A549 (cell line): Measurements from ENCODE around the gene ABHD6. TPM values are rescaled to one million over a fixed set of nuclear protein-coding genes. Genes with fewer than 3 reads are reported as not detected.

Experiments
- ATAC-seq, 2 experiments: fragments of 200-7000 bp in 1 of 2; fragments of >200 bp in 1 of 2; cut with Nextera tagmentation in 1 of 2; cut with Tn5 transposase in 1 of 2; 3 replicates each; pipeline versions ENCODE4 v1.8.0 to v1.9.1; 2018 to 2020; ENCODE audit warnings: mild to moderate bottlenecking in 1 of 2, moderate library complexity in 1 of 2
- CTCF ChIA-PET: fragments of 300-600 bp; sonication (Branson Sonifier 250); formaldehyde crosslinking; extraction: SDS; loops from one replicate; lab custom pipeline; 2021; ENCODE audit warnings: antibody characterized with exemption, inconsistent platforms; lab: Yijun Ruan, JAX
- POLR2A ChIA-PET: fragments of 350-600 bp; formaldehyde crosslinking; extraction: SDS; loops from one replicate; lab custom pipeline; 2021; ENCODE audit warnings: antibody characterized with exemption, inconsistent platforms; lab: Yijun Ruan, JAX
- DNase-seq, 2 experiments: peaks; one replicate each; pipeline versions ENCODE4 v3.0.0 to v3.0.0-alpha.2; 2011 to 2016; ENCODE audit warnings: low read depth in 1 of 2, low spot score in 1 of 2
- FAIRE-seq: peaks from 2 replicates; lab custom pipeline; 2011; peaks lifted over from hg19 to GRCh38; lab: Jason Lieb, UNC
- H3K27ac ChIP-seq, 2 experiments: fragments of >200 bp; sonication (Bioruptor Twin); formaldehyde crosslinking; 3 replicates each; pipeline ENCODE4 v1.5.1; 2016 to 2017
- H3K4me1 ChIP-seq: fragments of >200 bp; sonication (Bioruptor Twin); formaldehyde crosslinking; 3 replicates; pipeline ENCODE4 v1.6.1; 2016
- H3K4me2 ChIP-seq: fragments of >200 bp; sonication (Bioruptor Twin); formaldehyde crosslinking; 3 replicates; pipeline ENCODE4 v1.6.1; 2016
- H3K4me3 ChIP-seq: fragments of >200 bp; sonication (Bioruptor Twin); formaldehyde crosslinking; 3 replicates; pipeline ENCODE4 v1.5.1; 2016
- H3K9me3 ChIP-seq: fragments of >200 bp; sonication (Bioruptor Twin); formaldehyde crosslinking; 3 replicates; pipeline ENCODE4 v1.6.1; 2016
- CEBPB ChIP-seq, 2 experiments: fragments of >200 bp in 1 of 2; sonication (Bioruptor Twin) in 1 of 2; formaldehyde crosslinking in 1 of 2; IDR thresholded peaks; 2 replicates each; pipeline ENCODE4 v1.6.1; 2012 to 2016
- CHD2 ChIP-seq: fragments of 150-350 bp; IDR thresholded peaks from 2 replicates; pipeline ENCODE4 v1.6.1; 2014; ENCODE audit warnings: low read length; ENCODE audit not compliant: partially characterized antibody
- CHD4 ChIP-seq: fragments of 200-600 bp; sonication (generic); IDR thresholded peaks from 2 replicates; pipeline ENCODE4 v1.6.1; 2016; ENCODE audit warnings: antibody characterized with exemption, mild to moderate bottlenecking, borderline replicate concordance
- FOXS1 ChIP-seq: fragments of 250-450 bp; sonication (Bioruptor Pico); IDR thresholded peaks from 2 replicates; pipeline ENCODE4 v1.5.0; 2020; ENCODE audit warnings: mild to moderate bottlenecking, moderate library complexity
- GATA3 ChIP-seq: IDR thresholded peaks from 2 replicates; pipeline ENCODE4 v1.6.1; 2012; ENCODE audit warnings: borderline replicate concordance
- JUN ChIP-seq, 2 experiments: fragments of >200 bp; sonication (Bioruptor Twin); formaldehyde crosslinking; IDR thresholded peaks; 2 replicates in 1 of 2; 3 replicates in 1 of 2; pipeline ENCODE4 v1.6.1; 2016 to 2017
- KDM1A ChIP-seq: fragments of 200-600 bp; sonication (generic); IDR thresholded peaks from 2 replicates; pipeline ENCODE4 v1.6.1; 2016; ENCODE audit warnings: low read depth, mild to moderate bottlenecking
- MAZ ChIP-seq: fragments of 150-350 bp; IDR thresholded peaks from 2 replicates; pipeline ENCODE4 v1.6.1; 2014; ENCODE audit warnings: antibody characterized with exemption, low read depth, low read length, borderline replicate concordance
- MYC ChIP-seq: IDR thresholded peaks from 2 replicates; pipeline ENCODE4 v1.6.1; 2012; ENCODE audit warnings: mild to moderate bottlenecking, inconsistent platforms, low read length, improper control_type of control experiment, borderline replicate concordance
- NPAS2 ChIP-seq: fragments of 250-450 bp; sonication (Bioruptor Pico); IDR thresholded peaks from 2 replicates; pipeline ENCODE4 v1.8.0; 2022; ENCODE audit warnings: mild to moderate bottlenecking, moderate library complexity, borderline replicate concordance
- NR3C1 ChIP-seq: fragments of >200 bp; sonication (Bioruptor Twin); formaldehyde crosslinking; IDR thresholded peaks from 3 replicates; pipeline ENCODE4 v1.6.1; 2017
- PHF8 ChIP-seq: fragments of 200-600 bp; sonication (generic); IDR thresholded peaks from 2 replicates; pipeline ENCODE4 v1.6.1; 2016; ENCODE audit warnings: low read depth, mild to moderate bottlenecking, antibody characterized with exemption, moderate library complexity, borderline replicate concordance
- POLR2A ChIP-seq: IDR thresholded peaks from 2 replicates; pipeline ENCODE4 v1.6.1; 2012; ENCODE audit warnings: mild to moderate bottlenecking, low read length
- RARB ChIP-seq: fragments of 250-450 bp; sonication (Bioruptor Pico); IDR thresholded peaks from 2 replicates; pipeline ENCODE4 v1.8.0; 2021; ENCODE audit warnings: mild to moderate bottlenecking, moderate library complexity
- RCOR1 ChIP-seq: fragments of 150-350 bp; IDR thresholded peaks from 2 replicates; pipeline ENCODE4 v1.6.1; 2014; ENCODE audit warnings: antibody characterized with exemption, low read length, low read depth
- RNF2 ChIP-seq: fragments of 200-600 bp; sonication (generic); IDR thresholded peaks from 2 replicates; pipeline ENCODE4 v1.6.1; 2016; ENCODE audit warnings: low read depth, mild to moderate bottlenecking, antibody characterized with exemption, moderate library complexity, borderline replicate concordance
- SMC3 ChIP-seq: fragments of >200 bp; sonication (Bioruptor Twin); formaldehyde crosslinking; IDR thresholded peaks from 3 replicates; pipeline ENCODE4 v1.6.1; 2018; ENCODE audit warnings: inconsistent platforms
- SREBF2 ChIP-seq: fragments of 450-650 bp; IDR thresholded peaks from 2 replicates; pipeline ENCODE4 v1.6.1; 2014; ENCODE audit warnings: mild to moderate bottlenecking, moderate library complexity
- TFCP2L1 ChIP-seq: fragments of 250-450 bp; sonication (Bioruptor Pico); IDR thresholded peaks from 2 replicates; pipeline ENCODE4 v1.5.0; 2021; ENCODE audit warnings: mild to moderate bottlenecking
- TP53 ChIP-seq: fragments of 250-450 bp; sonication (Bioruptor Pico); IDR thresholded peaks from 2 replicates; pipeline ENCODE4 v1.5.0; 2021; ENCODE audit warnings: mild to moderate bottlenecking, moderate library complexity
- WGBS: methylation state at CpG from one replicate; pipeline ENCODE4 v1.1.6; 2017; ENCODE audit errors: missing lambda C conversion rate; 5-methylcytosine and 5-hydroxymethylcytosine counted together
- polyA plus RNA-seq, 4 experiments: library from polyadenylated mRNA; depleted of rRNA in 3 of 4; stranded (reverse); fragments of >200 nt; fragmentation: RNase III in 1 of 4; extraction: RNeasy Plus Mini Kit Qiagen cat#74134 plus additional on column Dnase treatment in 1 of 4; gene quantifications; 2 replicates in 3 of 4; 3 replicates in 1 of 4; pipeline ENCODE4 v1.2.3, GENCODE V29; 2011 to 2017
- TF ChIP-seq, protein P1 (sequence below): fragments of >200 bp; sonication (Bioruptor Twin); formaldehyde crosslinking; IDR thresholded peaks from 3 replicates; pipeline ENCODE4 v1.5.1; 2016
- TF ChIP-seq, protein P2 (sequence below): IDR thresholded peaks from 2 replicates; pipeline ENCODE4 v1.6.1; 2012; ENCODE audit warnings: low read depth, borderline replicate concordance

Gene ABHD6
- polyA plus RNA-seq, 2 of the 4 experiments (the other 2 are of a cell fraction), result 6.6 to 10.1 TPM

DNA sequence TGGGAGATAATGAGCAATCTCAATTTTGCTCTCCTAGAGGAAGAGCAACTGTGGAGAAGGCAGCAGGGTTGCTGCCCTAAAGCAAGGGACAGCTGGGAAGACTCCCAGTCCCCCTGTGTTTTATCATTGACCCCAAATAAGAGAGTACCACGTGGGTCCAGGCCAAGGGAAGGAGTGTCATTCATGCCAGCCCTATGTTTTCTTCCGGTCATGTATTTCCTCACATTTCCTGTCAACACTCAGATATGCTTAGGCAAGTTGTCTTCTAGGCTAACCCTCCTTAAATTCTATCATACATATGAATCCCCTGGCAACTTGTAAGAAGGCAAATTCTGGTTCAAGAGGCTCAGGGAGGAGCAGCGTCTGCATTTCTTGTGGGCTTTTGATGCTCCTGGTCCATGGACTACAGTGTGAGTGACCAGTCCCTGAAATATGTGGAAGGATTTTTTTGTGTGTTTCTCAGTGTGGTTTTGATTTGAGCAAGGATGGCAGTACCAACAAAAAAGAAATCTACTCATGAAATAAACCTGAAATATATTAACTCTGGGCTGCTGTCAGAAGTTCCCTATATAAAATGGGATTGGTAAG, 36.5 kb downstream of the ABHD6 start:
- no peaks in the 10 kb centered on the region for H3K9me3 ChIP-seq
- no peak for TF ChIP-seq JUN (IDR thresholded peaks at IDR 0.05)
- no peak for TF ChIP-seq NPAS2
- TF ChIP-seq POLR2A, result no peak
- TF ChIP-seq TP53 (CRISPR knock-in tag), result no peak
- H3K4me1 ChIP-seq, result peaks cover 10% of the 10 kb centered on the region
- 65% methylated on average over 3 of the region's 3 CpGs for WGBS
- H3K27ac ChIP-seq, result no peak overlapping the region
- FAIRE-seq, result no peak
- ChIA-PET CTCF (interaction anchor here (1.1 to 1.4 kb wide), 2 partner anchors 10 to 25 kb away, joined by 3 read pairs; no protein-coding TSS in a partner anchor), POLR2A (no interaction called here)
- no peak for DNase-seq
- H3K4me3 ChIP-seq, result no peak overlapping the region
- no peak for ATAC-seq
- H3K4me2 ChIP-seq, result no peak overlapping the region

DNA sequence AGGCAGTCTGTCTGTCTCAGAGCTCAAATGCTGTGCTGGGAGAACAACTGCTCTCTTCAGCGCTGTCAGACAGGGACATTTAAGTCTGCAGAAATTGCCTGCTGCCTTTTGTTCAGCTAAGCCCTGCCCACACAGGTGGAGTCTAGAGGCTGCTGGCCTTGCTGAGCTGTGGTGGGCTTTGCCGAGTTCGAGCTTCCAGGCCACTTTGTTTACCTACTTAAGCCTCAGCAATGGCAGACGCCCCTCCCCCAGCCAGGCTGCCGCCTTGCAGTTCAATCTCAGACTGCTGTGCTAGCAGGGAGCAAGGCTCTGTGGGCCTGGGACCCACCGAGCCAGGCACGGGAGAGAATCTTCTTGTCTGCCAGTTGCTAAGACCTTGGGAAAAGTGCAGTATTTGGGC, 43.5 kb downstream of the ABHD6 start:
- H3K4me1 ChIP-seq, result no peaks in the 10 kb centered on the region
- DNase-seq, result no peak
- H3K4me3 ChIP-seq, result no peak overlapping the region
- WGBS, result 60% methylated on average over 1 of the region's 7 CpGs
- no peak overlapping the region for H3K4me2 ChIP-seq
- ChIA-PET CTCF (interaction anchor here (0.7 to 1.2 kb wide), 4 partner anchors 16 to 104 kb away, joined by 3 to 4 read pairs (median 3); no protein-coding TSS in a partner anchor), POLR2A (no interaction called here)
- no peak for ATAC-seq
- no peak overlapping the region for H3K27ac ChIP-seq
- no peak for FAIRE-seq
- no peaks in the 10 kb centered on the region for H3K9me3 ChIP-seq
- no peak for TF ChIP-seq KDM1A

DNA sequence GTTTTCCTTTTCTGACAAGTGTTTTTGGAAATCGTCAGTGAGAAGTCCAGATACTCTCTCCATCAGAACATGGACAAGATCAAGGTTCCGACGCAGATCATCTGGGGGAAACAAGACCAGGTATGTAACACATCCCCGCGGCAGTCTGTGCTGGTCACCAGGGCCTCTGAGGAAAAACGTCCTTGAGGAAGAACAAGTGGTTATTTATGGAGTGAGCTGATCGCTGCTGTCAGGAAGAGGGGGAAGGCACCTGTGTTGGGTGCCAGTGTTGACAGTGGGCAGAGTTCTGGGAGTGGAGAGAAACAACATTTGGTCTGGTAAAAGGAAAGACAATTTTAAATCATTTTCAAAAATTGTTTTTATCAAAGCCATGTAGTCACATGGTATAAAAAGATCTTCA, 47.7 kb downstream of the ABHD6 start:
- no peaks in the 10 kb centered on the region for H3K4me1 ChIP-seq
- no peak overlapping the region for H3K4me2 ChIP-seq
- no peaks in the 10 kb centered on the region for H3K9me3 ChIP-seq
- no peak for DNase-seq
- H3K27ac ChIP-seq, result no peak overlapping the region
- no peak for ATAC-seq
- WGBS, result 84% methylated on average over 7 of the region's 7 CpGs
- CTCF ChIA-PET, result interaction anchor here (1.2 to 1.5 kb wide), 3 partner anchors 14 to 21 kb away, joined by 3 to 6 read pairs (median 4); partner anchors contain the start of genes HTD2 and RPP14
- no peak for FAIRE-seq
- no peak for TF ChIP-seq NR3C1
- TF ChIP-seq FOXS1 (CRISPR knock-in tag), result no peak
- TF ChIP-seq, protein P1, sequence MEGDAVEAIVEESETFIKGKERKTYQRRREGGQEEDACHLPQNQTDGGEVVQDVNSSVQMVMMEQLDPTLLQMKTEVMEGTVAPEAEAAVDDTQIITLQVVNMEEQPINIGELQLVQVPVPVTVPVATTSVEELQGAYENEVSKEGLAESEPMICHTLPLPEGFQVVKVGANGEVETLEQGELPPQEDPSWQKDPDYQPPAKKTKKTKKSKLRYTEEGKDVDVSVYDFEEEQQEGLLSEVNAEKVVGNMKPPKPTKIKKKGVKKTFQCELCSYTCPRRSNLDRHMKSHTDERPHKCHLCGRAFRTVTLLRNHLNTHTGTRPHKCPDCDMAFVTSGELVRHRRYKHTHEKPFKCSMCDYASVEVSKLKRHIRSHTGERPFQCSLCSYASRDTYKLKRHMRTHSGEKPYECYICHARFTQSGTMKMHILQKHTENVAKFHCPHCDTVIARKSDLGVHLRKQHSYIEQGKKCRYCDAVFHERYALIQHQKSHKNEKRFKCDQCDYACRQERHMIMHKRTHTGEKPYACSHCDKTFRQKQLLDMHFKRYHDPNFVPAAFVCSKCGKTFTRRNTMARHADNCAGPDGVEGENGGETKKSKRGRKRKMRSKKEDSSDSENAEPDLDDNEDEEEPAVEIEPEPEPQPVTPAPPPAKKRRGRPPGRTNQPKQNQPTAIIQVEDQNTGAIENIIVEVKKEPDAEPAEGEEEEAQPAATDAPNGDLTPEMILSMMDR, result no peak
- no peak for TF ChIP-seq SMC3
- no peak for TF ChIP-seq MAZ
- TF ChIP-seq RCOR1, result no peak
- no peak for TF ChIP-seq CHD2
- TF ChIP-seq GATA3, result no peak
- TF ChIP-seq MYC, result no peak
- no peak for TF ChIP-seq PHF8
- TF ChIP-seq RARB (CRISPR knock-in tag), result no peak
- TF ChIP-seq JUN (IDR thresholded peaks at IDR 0.05), result no peak
- TF ChIP-seq SREBF2, result no peak
- TF ChIP-seq, protein P2, sequence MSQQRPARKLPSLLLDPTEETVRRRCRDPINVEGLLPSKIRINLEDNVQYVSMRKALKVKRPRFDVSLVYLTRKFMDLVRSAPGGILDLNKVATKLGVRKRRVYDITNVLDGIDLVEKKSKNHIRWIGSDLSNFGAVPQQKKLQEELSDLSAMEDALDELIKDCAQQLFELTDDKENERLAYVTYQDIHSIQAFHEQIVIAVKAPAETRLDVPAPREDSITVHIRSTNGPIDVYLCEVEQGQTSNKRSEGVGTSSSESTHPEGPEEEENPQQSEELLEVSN, result no peak
- no peak for TF ChIP-seq RNF2
- TF ChIP-seq TFCP2L1 (CRISPR knock-in tag), result no peak
- no peak for TF ChIP-seq CHD4
- no peak for TF ChIP-seq CEBPB (IDR thresholded peaks at IDR 0.05)
- TF ChIP-seq, all 56 proteins: peak for 0
- POLR2A ChIA-PET, result no interaction called here
- H3K4me3 ChIP-seq, result no peak overlapping the region
